Esophagus (tissue), 2 donors: ENCODE results near the gene ADRA2C. TPM values are rescaled to one million over a fixed set of nuclear protein-coding genes. Genes with fewer than 3 reads are reported as not detected.

Experiments
- H3K27ac ChIP-seq, 2 donors: one replicate each; pipeline ENCODE4 v1.5.1; 2013; ENCODE audit warnings: low read depth in 2 of 2, mild to moderate bottlenecking in 2 of 2, inconsistent platforms in 1 of 2, low read length in 1 of 2, moderate library complexity in 1 of 2
- H3K27me3 ChIP-seq, 2 donors: one replicate each; pipeline ENCODE4 v1.6.1; 2013; ENCODE audit warnings: low read length in 2 of 2, control low read depth in 1 of 2, mild to moderate bottlenecking in 1 of 2; ENCODE audit not compliant: insufficient read depth in 2 of 2, control insufficient read depth in 1 of 2
- H3K36me3 ChIP-seq, 2 donors: one replicate each; pipeline ENCODE4 v1.6.1; 2013; ENCODE audit warnings: low read length in 1 of 2; ENCODE audit not compliant: control insufficient read depth in 2 of 2, insufficient read depth in 2 of 2
- H3K4me1 ChIP-seq, 2 donors: one replicate each; pipeline ENCODE4 v1.6.1; 2013; ENCODE audit warnings: low read length in 1 of 2; ENCODE audit not compliant: control insufficient read depth in 2 of 2, insufficient read depth in 2 of 2
- H3K4me3 ChIP-seq, 2 donors: one replicate each; pipeline ENCODE4 v1.5.1; 2013; ENCODE audit warnings: low read length in 2 of 2, mild to moderate bottlenecking in 2 of 2, low read depth in 1 of 2, moderate library complexity in 1 of 2
- H3K9me3 ChIP-seq, 2 donors: one replicate each; pipeline ENCODE4 v1.6.1; 2013; ENCODE audit warnings: mild to moderate bottlenecking in 2 of 2, low read depth in 1 of 2, low read length in 1 of 2, moderate library complexity in 1 of 2; ENCODE audit not compliant: control insufficient read depth in 2 of 2, insufficient read depth in 1 of 2
- WGBS, 2 donors: extraction: QIAGEN DNeasy Blood & Tissue Kit; methylation state at CpG; one replicate each; pipeline ENCODE4 v1.1.7; 2013; 5-methylcytosine and 5-hydroxymethylcytosine counted together
- polyA plus RNA-seq, 2 donors: library from polyadenylated mRNA; stranded (reverse); fragments of 200-250 nt; gene quantifications; one replicate each; pipeline ENCODE4 v1.2.3, GENCODE V29; 2013
- donor health status: healthy with polysubstance abuse.
- donor health status: Bipolar disorder and iron deficiency.

The ADRA2C gene
- polyA plus RNA-seq, 2 donors: 0.61 to 1.1 TPM

GRCh38 chr4:3732076-3733028 lies 33.8 kb upstream of the ADRA2C start:
- 75 to 81% methylated on average over 31 of the region's 31 CpGs for WGBS, 2 donors

GRCh38 chr4:3733195-3733594 lies 33.0 kb upstream of the ADRA2C start:
- H3K9me3 ChIP-seq: peaks cover 3% of the 10 kb centered on the region in 2 donors
- no peak overlapping the region for H3K27ac ChIP-seq
- no peaks in the 10 kb centered on the region for H3K27me3 ChIP-seq
- no peaks in the 10 kb centered on the region for H3K4me1 ChIP-seq
- 47 to 53% methylated on average over 9 of the region's 9 CpGs for WGBS, 2 donors
- H3K36me3 ChIP-seq: no peaks in the 10 kb centered on the region
- no peak overlapping the region for H3K4me3 ChIP-seq

More at GRCh38 chr4:3732076-3733028, 33.8 kb upstream of the ADRA2C start:
- Histone ChIP-seq H3K4me3 (no peak overlapping the region), H3K27me3 (no peaks in the 10 kb centered on the region), H3K9me3 (peaks cover 3% of the 10 kb centered on the region in 2 donors), H3K36me3 (no peaks in the 10 kb centered on the region), H3K4me1 (no peaks in the 10 kb centered on the region), H3K27ac (no peak overlapping the region)

- Histone ChIP-seq H3K27ac (no peak overlapping the region), H3K36me3 (no peaks in the 10 kb centered on the region), H3K27me3 (no peaks in the 10 kb centered on the region), H3K9me3 (peaks cover 3% of the 10 kb centered on the region in 2 donors), H3K4me3 (no peak overlapping the region), H3K4me1 (no peaks in the 10 kb centered on the region)
- 84 to 90% methylated on average over 13 to 14 of the region's 14 CpGs for WGBS, 2 donors
Observed at GRCh38 chr4:3735196-3735595, 31.0 kb upstream of the ADRA2C start.

GRCh38 chr4:3736290-3736689 lies 29.9 kb upstream of the ADRA2C start:
- peaks cover 2 to 3% of the 10 kb centered on the region in 2 donors for H3K9me3 ChIP-seq
- H3K27ac ChIP-seq: no peak overlapping the region
- H3K4me3 ChIP-seq: no peak overlapping the region
- no peaks in the 10 kb centered on the region for H3K36me3 ChIP-seq
- no peaks in the 10 kb centered on the region for H3K4me1 ChIP-seq
- 73 to 78% methylated on average over 5 of the region's 5 CpGs for WGBS, 2 donors
- no peaks in the 10 kb centered on the region for H3K27me3 ChIP-seq

GRCh38 chr4:3736806-3737205 lies 29.4 kb upstream of the ADRA2C start:
- Histone ChIP-seq H3K27me3 (no peaks in the 10 kb centered on the region), H3K36me3 (no peaks in the 10 kb centered on the region), H3K27ac (no peak overlapping the region), H3K9me3 (peaks cover 0 to 2% of the 10 kb centered on the region in 2 donors), H3K4me3 (no peak overlapping the region), H3K4me1 (no peaks in the 10 kb centered on the region)
- WGBS, 2 donors: 58 to 64% methylated on average over 6 of the region's 6 CpGs

- no peak overlapping the region for H3K4me3 ChIP-seq
- H3K36me3 ChIP-seq: no peaks in the 10 kb centered on the region
- WGBS, 2 donors: 84 to 89% methylated on average over 13 of the region's 13 CpGs
- H3K9me3 ChIP-seq: peaks cover 0 to 16% of the 10 kb centered on the region in 2 donors
- peaks cover 0 to 5% of the 10 kb centered on the region in 2 donors for H3K27me3 ChIP-seq
- no peak overlapping the region for H3K27ac ChIP-seq
- H3K4me1 ChIP-seq: no peaks in the 10 kb centered on the region
Observed at GRCh38 chr4:3739577-3739976, 26.6 kb upstream of the ADRA2C start.

- Histone ChIP-seq H3K9me3 (peaks cover 0 to 16% of the 10 kb centered on the region in 2 donors), H3K27ac (no peak overlapping the region), H3K4me3 (no peak overlapping the region), H3K4me1 (peaks cover 0 to 2% of the 10 kb centered on the region in 2 donors), H3K27me3 (peaks cover 0 to 5% of the 10 kb centered on the region in 2 donors), H3K36me3 (no peaks in the 10 kb centered on the region)
- WGBS, 2 donors: 74 to 80% methylated on average over 25 of the region's 25 CpGs
Observed at GRCh38 chr4:3740256-3740655, 25.9 kb upstream of the ADRA2C start.

GRCh38 chr4:3741217-3742011 lies 24.8 kb upstream of the ADRA2C start:
- H3K27me3 ChIP-seq: peaks cover 0 to 5% of the 10 kb centered on the region in 2 donors
- 90 to 93% methylated on average over 19 of the region's 19 CpGs for WGBS, 2 donors

GRCh38 chr4:3742610-3743009 lies 23.6 kb upstream of the ADRA2C start:
- Histone ChIP-seq H3K4me3 (no peak overlapping the region), H3K36me3 (no peaks in the 10 kb centered on the region), H3K4me1 (peaks cover 0 to 2% of the 10 kb centered on the region in 2 donors), H3K27me3 (peaks cover 0 to 5% of the 10 kb centered on the region in 2 donors), H3K27ac (no peak overlapping the region), H3K9me3 (peaks cover 0 to 16% of the 10 kb centered on the region in 2 donors)
- WGBS, 2 donors: 81 to 97% methylated on average over 3 of the region's 3 CpGs

More at GRCh38 chr4:3741217-3742011, 24.8 kb upstream of the ADRA2C start:
- H3K27ac ChIP-seq: no peak overlapping the region
- H3K9me3 ChIP-seq: peaks cover 0 to 16% of the 10 kb centered on the region in 2 donors
- H3K4me3 ChIP-seq: no peak overlapping the region
- H3K4me1 ChIP-seq: peaks cover 0 to 2% of the 10 kb centered on the region in 2 donors
- H3K36me3 ChIP-seq: no peaks in the 10 kb centered on the region
